ENCODE measurements around the gene ATF6. TPM values are rescaled to one million over a fixed set of nuclear protein-coding genes. Genes with fewer than 3 reads are reported as not detected.
"Not testable (repeated sequence)": the region's sequence is repeated elsewhere in the genome, so short reads cannot be mapped to it uniquely, and the experiment has no call there.

The ATF6 gene
- total RNA-seq, 1 experiment from 2014 or later, result 19.9 TPM

- DNase-seq (ENCODE audit: low read depth), result no peak
Measured at GRCh38 chr1:161777261-161777660, 11.1 kb downstream of the ATF6 start.

- no peak for DNase-seq (ENCODE audit: low read depth)
Measured at GRCh38 chr1:161778522-161778921, 12.4 kb downstream of the ATF6 start.

- no peak for DNase-seq (ENCODE audit: low read depth)
Measured at GRCh38 chr1:161779393-161779792, 13.3 kb downstream of the ATF6 start.

GRCh38 chr1:161781995-161782394 lies 15.9 kb downstream of the ATF6 start:
- no peak for DNase-seq (ENCODE audit: low read depth)

GRCh38 chr1:161782886-161783285 lies 16.8 kb downstream of the ATF6 start:
- no peak for DNase-seq (ENCODE audit: low read depth)

- no peak for DNase-seq (ENCODE audit: low read depth)
Measured at GRCh38 chr1:161784968-161785367, 18.8 kb downstream of the ATF6 start.

- DNase-seq (ENCODE audit: low read depth), result no peak
Measured at GRCh38 chr1:161787355-161787754, 21.2 kb downstream of the ATF6 start.

- DNase-seq (ENCODE audit: low read depth), result no peak
Measured at GRCh38 chr1:161790587-161791317, 24.6 kb downstream of the ATF6 start.

- DNase-seq (ENCODE audit: low read depth), result no peak
Measured at GRCh38 chr1:161791904-161792655, 26.0 kb downstream of the ATF6 start.

- peak; percentile 73 for DNase-seq (ENCODE audit: low read depth)
Measured at GRCh38 chr1:161792740-161793139, 26.6 kb downstream of the ATF6 start.

- DNase-seq (ENCODE audit: low read depth), result no peak
Measured at GRCh38 chr1:161799792-161800191, 33.7 kb downstream of the ATF6 start.

GRCh38 chr1:161801955-161802354 lies 35.8 kb downstream of the ATF6 start:
- DNase-seq (ENCODE audit: low read depth), result no peak

GRCh38 chr1:161803181-161803580 lies 37.1 kb downstream of the ATF6 start:
- no peak for DNase-seq (ENCODE audit: low read depth)

- DNase-seq (ENCODE audit: low read depth), result no peak
Measured at GRCh38 chr1:161805399-161806197, 39.5 kb downstream of the ATF6 start.

GRCh38 chr1:161809202-161809601 lies 43.1 kb downstream of the ATF6 start:
- not testable (repeated sequence) for DNase-seq (ENCODE audit: low read depth)

GRCh38 chr1:161809656-161810055 lies 43.5 kb downstream of the ATF6 start:
- DNase-seq (ENCODE audit: low read depth), result not testable (repeated sequence)

- DNase-seq (ENCODE audit: low read depth), result no peak
Measured at GRCh38 chr1:161810780-161811179, 44.7 kb downstream of the ATF6 start.

- DNase-seq (ENCODE audit: low read depth), result no peak
Measured at GRCh38 chr1:161816201-161816600, 50.1 kb downstream of the ATF6 start.

- DNase-seq (ENCODE audit: low read depth), result no peak
Measured at GRCh38 chr1:161817176-161817730, 51.1 kb downstream of the ATF6 start.

- DNase-seq (ENCODE audit: low read depth), result no peak
Measured at GRCh38 chr1:161820914-161821313, 54.8 kb downstream of the ATF6 start.

- DNase-seq (ENCODE audit: low read depth), result no peak
Measured at GRCh38 chr1:161824618-161825017, 58.5 kb downstream of the ATF6 start.

- no peak for DNase-seq (ENCODE audit: low read depth)
Measured at GRCh38 chr1:161825831-161826230, 59.7 kb downstream of the ATF6 start.
